ENCODE data around the gene JMJD6. TPM values are rescaled to one million over a fixed set of nuclear protein-coding genes. Genes with fewer than 3 reads are reported as not detected.
A peak's percentile ranks its signal among the peaks of the same experiment; 100 is the strongest.

Gene JMJD6
- total and polyA plus RNA-seq, 2 experiments from 2014 or later: 11.4 to 12.8 TPM

DNA sequence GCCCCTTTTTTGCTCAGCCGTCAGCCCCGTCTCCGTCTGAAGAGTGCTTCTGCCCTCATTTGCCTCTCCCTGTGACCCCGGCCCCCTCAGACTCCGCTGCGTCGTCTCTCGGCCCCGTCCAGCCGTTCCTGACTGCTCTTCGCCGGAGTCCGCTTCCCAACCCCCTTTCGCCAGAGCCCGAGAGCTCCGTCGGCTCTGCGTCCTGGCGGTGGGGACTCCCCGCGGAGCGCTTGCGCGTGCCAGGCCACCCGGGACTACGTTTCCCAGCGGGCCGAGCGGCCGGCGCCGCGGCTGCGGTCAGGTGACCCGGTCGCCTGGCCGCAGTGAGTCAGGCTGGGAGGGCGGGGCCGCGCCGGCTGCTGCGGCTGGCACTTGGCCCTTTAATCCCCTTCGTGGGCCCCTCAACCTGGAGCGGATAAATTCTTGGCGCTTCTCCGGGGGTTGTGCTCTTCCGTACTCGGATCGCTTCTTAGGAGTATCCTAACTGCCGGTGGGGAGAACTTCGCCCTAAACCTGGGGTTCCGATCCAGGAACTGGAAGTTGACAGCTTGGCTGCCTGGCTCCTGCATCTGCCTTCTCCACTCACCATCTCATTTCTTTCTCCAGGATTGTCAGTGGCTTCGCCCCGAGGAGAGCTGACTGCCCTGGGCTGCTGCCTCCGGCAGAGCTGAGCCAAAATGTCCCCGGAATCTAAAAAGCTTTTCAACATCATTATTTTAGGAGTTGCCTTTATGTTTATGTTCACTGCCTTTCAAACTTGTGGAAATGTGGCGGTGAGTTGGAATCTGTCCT, 11.5 kb upstream of the JMJD6 start, which contains the start of gene MFSD11:
MFSD11 (plus strand) TSS at position 444 of the 792 bp plus-strand sequence; CDS start at position 678, 234 bp downstream.
- ATAC-seq (peak; percentile 78), DNase-seq (ENCODE audit: low spot score) (peak; percentile 96)
- no peaks in the 10 kb centered on the region for H3K9me2 ChIP-seq (ENCODE audit: insufficient read depth)
- peaks cover 9% of the 10 kb centered on the region; the same call in 2 of the 3 replicates for H3K9me3 Mint-ChIP-seq
- no peak for TF ChIP-seq JUNB (IDR thresholded peaks at IDR 0.05; ENCODE audit: unreplicated experiment)
- TF ChIP-seq POLR2AphosphoS5 (IDR thresholded peaks at IDR 0.05; ENCODE audit: low read depth): 0 out of 2 replicates have a peak, but pooled peaks have one; percentile 43
- peak; percentile 82 for TF ChIP-seq CREB1 (CRISPR knock-in tag; IDR thresholded peaks at IDR 0.05; ENCODE audit: low read depth)
- TF ChIP-seq, protein P1, sequence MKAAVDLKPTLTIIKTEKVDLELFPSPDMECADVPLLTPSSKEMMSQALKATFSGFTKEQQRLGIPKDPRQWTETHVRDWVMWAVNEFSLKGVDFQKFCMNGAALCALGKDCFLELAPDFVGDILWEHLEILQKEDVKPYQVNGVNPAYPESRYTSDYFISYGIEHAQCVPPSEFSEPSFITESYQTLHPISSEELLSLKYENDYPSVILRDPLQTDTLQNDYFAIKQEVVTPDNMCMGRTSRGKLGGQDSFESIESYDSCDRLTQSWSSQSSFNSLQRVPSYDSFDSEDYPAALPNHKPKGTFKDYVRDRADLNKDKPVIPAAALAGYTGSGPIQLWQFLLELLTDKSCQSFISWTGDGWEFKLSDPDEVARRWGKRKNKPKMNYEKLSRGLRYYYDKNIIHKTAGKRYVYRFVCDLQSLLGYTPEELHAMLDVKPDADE (IDR thresholded peaks at IDR 0.05): peak; percentile 71
- peaks cover 26% of the 10 kb centered on the region for H3K4me1 Mint-ChIP-seq
- peak within 1 kb of the TSS; percentile 100 for H3K27ac Mint-ChIP-seq
- H3K4me3 Mint-ChIP-seq: peak within 1 kb of the TSS; percentile 99
- peaks cover 28% of the 10 kb centered on the region for H4K20me1 ChIP-seq (replicated peaks; ENCODE audit: insufficient read depth)
- H3K4me1 ChIP-seq (ENCODE audit: insufficient read depth): peaks cover 12% of the 10 kb centered on the region; the same call in 1 of the 2 replicates
- H3K4me2 ChIP-seq: peak within 1 kb of the TSS; percentile 99
- H3K4me3 ChIP-seq: peak within 1 kb of the TSS; percentile 97
- H3K27me3 ChIP-seq (ENCODE audit: insufficient read depth): no peaks in the 10 kb centered on the region
- peaks cover 54% of the 10 kb centered on the region for H3K36me3 Mint-ChIP-seq (ENCODE audit: low read depth)
- peak within 1 kb of the TSS; percentile 99 for H3K27ac ChIP-seq (ENCODE audit: low read depth)
- peaks cover 55% of the 10 kb centered on the region for H3K79me2 ChIP-seq (replicated peaks; ENCODE audit: insufficient read depth)
- peaks cover 19% of the 10 kb centered on the region for H3K27me3 Mint-ChIP-seq (ENCODE audit: insufficient read depth, low read depth, poor library complexity)
- H2AFZ ChIP-seq: peak within 1 kb of the TSS; percentile 73
- H3K36me3 ChIP-seq (ENCODE audit: insufficient read depth): peaks cover 32% of the 10 kb centered on the region
- H3F3A ChIP-seq (replicated peaks; ENCODE audit: low read depth): peaks cover 31% of the 10 kb centered on the region

DNA sequence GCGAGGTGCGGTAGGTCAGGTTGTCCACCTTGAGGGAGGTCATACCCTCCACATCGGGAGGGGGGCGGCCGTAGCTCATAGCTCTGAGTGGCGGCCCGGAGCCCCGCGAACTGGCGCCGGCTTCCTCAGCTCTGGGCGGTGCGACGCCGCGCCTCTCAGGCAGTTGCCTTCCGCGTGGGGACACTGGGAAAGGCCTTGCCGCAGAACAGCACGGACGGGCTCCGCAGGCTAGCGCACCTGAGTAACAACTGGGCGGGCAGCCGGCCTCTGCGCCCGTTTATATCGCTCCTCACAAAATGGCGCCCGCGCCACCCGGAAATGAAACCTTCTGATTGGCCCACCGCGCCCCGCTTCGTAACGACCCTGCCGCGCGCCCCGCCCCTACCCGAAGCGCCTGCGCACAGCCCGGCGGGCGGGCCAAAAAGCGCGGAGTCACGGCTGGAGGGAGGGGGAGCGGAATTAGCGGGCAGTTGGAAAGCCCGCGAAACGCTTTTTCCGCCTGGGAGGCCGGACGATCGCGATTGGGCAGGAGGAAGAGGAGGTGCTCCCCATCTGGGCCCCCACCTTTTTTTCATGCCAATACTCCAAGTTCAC, 10.8 kb upstream of the JMJD6 start, which contains the start of gene SRSF2:
SRSF2 (minus strand) TSS at position 250 of the 594 bp plus-strand sequence; CDS start at position 79, 171 bp downstream.
- Histone ChIP-seq H3K4me3 (peak within 1 kb of the TSS; percentile 97), H4K20me1 (replicated peaks; ENCODE audit: insufficient read depth) (peaks cover 28% of the 10 kb centered on the region), H3F3A (replicated peaks; ENCODE audit: low read depth) (peaks cover 34% of the 10 kb centered on the region), H3K36me3 (ENCODE audit: insufficient read depth) (peaks cover 34% of the 10 kb centered on the region), H3K4me2 (peak within 1 kb of the TSS; percentile 99), H2AFZ (peak within 1 kb of the TSS; percentile 73), H3K27me3 (ENCODE audit: insufficient read depth) (no peaks in the 10 kb centered on the region), H3K9me2 (ENCODE audit: insufficient read depth) (no peaks in the 10 kb centered on the region), H3K4me1 (ENCODE audit: insufficient read depth) (peaks cover 12% of the 10 kb centered on the region; the same call in 1 of the 2 replicates), H3K27ac (ENCODE audit: low read depth) (peak within 1 kb of the TSS; percentile 99), H3K79me2 (replicated peaks; ENCODE audit: insufficient read depth) (peaks cover 56% of the 10 kb centered on the region)
- DNase-seq (ENCODE audit: low spot score) (peak; percentile 99), ATAC-seq (peak; percentile 73)
- Mint-ChIP-seq H3K36me3 (ENCODE audit: low read depth) (peaks cover 55% of the 10 kb centered on the region), H3K27ac (peak within 1 kb of the TSS; percentile 100), H3K4me3 (peak within 1 kb of the TSS; percentile 99), H3K27me3 (ENCODE audit: insufficient read depth, low read depth, poor library complexity) (peaks cover 19% of the 10 kb centered on the region), H3K9me3 (peaks cover 9% of the 10 kb centered on the region; the same call in 2 of the 3 replicates), H3K4me1 (peaks cover 26% of the 10 kb centered on the region)
- TF ChIP-seq, protein P2, sequence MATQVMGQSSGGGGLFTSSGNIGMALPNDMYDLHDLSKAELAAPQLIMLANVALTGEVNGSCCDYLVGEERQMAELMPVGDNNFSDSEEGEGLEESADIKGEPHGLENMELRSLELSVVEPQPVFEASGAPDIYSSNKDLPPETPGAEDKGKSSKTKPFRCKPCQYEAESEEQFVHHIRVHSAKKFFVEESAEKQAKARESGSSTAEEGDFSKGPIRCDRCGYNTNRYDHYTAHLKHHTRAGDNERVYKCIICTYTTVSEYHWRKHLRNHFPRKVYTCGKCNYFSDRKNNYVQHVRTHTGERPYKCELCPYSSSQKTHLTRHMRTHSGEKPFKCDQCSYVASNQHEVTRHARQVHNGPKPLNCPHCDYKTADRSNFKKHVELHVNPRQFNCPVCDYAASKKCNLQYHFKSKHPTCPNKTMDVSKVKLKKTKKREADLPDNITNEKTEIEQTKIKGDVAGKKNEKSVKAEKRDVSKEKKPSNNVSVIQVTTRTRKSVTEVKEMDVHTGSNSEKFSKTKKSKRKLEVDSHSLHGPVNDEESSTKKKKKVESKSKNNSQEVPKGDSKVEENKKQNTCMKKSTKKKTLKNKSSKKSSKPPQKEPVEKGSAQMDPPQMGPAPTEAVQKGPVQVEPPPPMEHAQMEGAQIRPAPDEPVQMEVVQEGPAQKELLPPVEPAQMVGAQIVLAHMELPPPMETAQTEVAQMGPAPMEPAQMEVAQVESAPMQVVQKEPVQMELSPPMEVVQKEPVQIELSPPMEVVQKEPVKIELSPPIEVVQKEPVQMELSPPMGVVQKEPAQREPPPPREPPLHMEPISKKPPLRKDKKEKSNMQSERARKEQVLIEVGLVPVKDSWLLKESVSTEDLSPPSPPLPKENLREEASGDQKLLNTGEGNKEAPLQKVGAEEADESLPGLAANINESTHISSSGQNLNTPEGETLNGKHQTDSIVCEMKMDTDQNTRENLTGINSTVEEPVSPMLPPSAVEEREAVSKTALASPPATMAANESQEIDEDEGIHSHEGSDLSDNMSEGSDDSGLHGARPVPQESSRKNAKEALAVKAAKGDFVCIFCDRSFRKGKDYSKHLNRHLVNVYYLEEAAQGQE (IDR thresholded peaks at IDR 0.05; ENCODE audit: unreplicated experiment): peak; percentile 34
- TF ChIP-seq, protein P3, sequence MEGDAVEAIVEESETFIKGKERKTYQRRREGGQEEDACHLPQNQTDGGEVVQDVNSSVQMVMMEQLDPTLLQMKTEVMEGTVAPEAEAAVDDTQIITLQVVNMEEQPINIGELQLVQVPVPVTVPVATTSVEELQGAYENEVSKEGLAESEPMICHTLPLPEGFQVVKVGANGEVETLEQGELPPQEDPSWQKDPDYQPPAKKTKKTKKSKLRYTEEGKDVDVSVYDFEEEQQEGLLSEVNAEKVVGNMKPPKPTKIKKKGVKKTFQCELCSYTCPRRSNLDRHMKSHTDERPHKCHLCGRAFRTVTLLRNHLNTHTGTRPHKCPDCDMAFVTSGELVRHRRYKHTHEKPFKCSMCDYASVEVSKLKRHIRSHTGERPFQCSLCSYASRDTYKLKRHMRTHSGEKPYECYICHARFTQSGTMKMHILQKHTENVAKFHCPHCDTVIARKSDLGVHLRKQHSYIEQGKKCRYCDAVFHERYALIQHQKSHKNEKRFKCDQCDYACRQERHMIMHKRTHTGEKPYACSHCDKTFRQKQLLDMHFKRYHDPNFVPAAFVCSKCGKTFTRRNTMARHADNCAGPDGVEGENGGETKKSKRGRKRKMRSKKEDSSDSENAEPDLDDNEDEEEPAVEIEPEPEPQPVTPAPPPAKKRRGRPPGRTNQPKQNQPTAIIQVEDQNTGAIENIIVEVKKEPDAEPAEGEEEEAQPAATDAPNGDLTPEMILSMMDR (conservative IDR thresholded peaks at IDR 0.05; ENCODE audit: low read depth in 2 of 2): no peak

Data from GM23338 (cell line).